Inferior parietal cortex (tissue), 1 donor: Measurements from ENCODE around the gene SLIT3.
A peak's percentile ranks its signal among the peaks of the same experiment; 100 is the strongest.

Source experiments
- DNase-seq: peaks from one replicate; pipeline ENCODE4 v3.0.0-alpha.2; 2016; ENCODE audit errors: extremely low spot score

Gene SLIT3

DNA sequence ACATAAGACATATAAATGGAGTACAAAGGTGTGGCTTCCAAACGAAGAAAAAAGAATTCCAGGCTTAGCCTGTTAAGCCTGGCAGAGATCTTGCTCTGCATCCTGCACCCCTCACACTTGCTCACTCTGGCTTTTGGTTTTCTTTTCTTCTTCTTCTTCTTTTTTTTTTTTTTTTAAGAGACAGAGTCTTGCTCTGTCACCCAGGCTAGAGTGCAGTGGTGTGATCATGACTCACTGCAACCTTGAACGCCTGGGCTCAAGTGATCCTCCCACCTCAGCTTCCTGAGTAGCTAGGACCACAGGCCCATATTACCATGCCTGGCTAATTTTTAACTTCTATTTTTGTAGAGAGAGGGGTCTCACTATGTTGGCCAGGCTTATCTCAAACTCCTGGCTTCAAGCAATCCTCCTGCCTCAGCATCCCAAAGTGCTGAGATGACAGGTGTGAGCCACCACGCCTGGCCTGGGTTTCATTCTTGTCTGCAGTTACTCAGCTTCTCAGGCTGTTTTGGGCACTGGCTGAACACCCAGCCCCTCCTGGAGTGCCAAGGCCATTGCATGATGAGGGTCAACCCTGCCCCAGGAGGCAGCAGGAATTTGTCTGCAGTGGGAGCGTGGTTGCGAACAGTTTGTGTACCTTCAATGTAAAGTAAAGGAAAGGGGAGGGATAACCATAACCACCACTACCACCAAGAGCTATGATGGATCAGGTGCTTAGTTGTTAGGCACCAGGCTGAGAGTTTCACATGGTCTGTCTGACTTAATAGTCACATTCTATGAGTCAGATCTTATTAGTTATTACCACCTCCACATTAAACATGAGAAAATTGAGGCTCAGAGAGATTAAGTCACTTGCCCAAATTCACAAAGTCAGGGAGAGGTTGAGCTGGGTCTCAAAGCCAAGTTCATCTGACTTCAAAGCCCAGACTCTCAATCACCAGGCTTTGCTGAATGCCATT, 502.6 kb downstream of the SLIT3 start:
- DNase-seq: no peak

GRCh38 chr5:168796593-168797580, 504.1 kb downstream of the SLIT3 start:
- no peak for DNase-seq

DNA sequence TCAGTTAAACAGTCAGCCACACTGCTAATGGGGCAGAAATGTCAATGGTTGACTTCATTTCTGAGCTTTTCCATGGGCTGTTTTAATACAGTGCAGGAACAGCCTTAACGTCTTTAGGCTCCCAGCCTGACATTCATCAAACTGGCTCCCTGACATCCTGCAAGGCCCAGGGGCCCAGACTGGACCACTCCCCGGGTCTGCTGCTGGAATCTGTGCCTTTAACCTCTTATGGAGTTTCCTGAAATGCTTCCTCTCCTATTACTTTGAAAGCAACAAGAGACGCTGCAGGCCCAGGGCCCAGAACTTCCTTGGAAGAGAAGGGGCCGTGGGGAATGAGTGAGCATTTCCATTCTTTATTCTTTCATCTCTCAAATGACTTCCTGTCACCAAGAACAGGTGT, 504.9 kb downstream of the SLIT3 start:
- DNase-seq: no peak

GRCh38 chr5:168793841-168794837, 506.8 kb downstream of the SLIT3 start:
- DNase-seq: peak; percentile 30

DNA sequence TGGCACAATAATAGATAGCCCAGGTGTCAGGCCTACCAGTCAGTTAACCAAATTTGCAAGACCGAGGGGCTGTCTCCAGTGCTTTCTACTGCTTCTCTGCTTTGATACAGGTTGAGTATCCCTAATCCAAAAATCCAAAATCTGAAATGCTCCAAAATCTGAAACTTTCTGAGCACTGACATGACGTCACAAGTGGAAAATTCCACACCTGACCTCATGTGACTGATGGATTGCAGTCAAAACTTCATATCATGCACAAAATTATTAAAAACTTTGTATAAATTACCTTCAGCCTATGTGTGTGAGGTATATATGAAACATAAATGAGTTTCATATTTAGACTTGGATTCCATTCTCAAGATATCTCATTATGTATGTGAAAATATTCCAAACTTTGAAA, 508.3 kb downstream of the SLIT3 start:
- no peak for DNase-seq

- DNase-seq: no peak
Observed at GRCh38 chr5:168790671-168791250, 510.2 kb downstream of the SLIT3 start.

- DNase-seq: no peak
Observed at GRCh38 chr5:168790002-168790635, 510.8 kb downstream of the SLIT3 start.

DNA sequence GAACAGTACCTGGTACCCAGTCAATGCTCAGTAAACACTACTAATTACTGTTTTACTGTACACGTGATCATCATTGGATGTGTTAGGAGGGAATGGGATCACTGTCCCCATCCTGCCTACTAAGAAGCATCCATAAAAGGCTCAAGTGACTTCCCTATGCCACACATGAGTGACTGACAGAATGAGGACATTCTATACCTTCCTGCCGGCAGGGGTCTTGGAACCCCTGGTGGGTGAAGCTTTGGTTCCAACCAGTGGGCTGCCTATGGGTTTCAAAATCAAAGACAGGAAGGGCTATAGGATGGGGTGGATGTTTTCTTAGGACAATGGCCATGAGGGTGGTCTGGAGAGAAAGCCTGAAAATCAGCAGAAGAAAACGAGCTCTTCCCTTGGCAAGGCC, 512.2 kb downstream of the SLIT3 start:
- no peak for DNase-seq

GRCh38 chr5:168788107-168788506, 512.8 kb downstream of the SLIT3 start:
- DNase-seq: no peak

GRCh38 chr5:168786147-168786546, 514.8 kb downstream of the SLIT3 start:
- DNase-seq: no peak

DNA sequence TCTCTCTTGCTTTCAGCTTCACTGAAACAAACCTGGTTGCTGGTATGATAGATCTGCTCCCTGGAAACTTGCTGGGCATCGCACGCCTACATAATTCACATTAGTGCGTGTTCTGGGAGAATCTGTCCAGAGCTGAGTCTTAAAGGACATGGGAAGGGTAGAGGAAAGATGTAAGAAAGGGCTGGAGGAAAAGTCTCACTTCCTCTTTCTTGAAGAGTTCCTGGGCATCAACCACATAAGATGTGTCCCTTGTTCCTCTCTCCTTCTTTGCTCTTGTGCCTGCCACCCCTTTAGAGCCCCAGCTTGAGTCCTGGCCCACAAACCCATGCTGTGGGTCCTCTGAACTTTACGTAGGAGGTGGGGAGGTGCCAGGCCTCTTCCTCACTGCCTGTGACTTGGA, 516.5 kb downstream of the SLIT3 start:
- no peak for DNase-seq

- no peak for DNase-seq
Observed at GRCh38 chr5:168781941-168782571, 518.9 kb downstream of the SLIT3 start.

GRCh38 chr5:168780888-168781287, 520.1 kb downstream of the SLIT3 start:
- no peak for DNase-seq

DNA sequence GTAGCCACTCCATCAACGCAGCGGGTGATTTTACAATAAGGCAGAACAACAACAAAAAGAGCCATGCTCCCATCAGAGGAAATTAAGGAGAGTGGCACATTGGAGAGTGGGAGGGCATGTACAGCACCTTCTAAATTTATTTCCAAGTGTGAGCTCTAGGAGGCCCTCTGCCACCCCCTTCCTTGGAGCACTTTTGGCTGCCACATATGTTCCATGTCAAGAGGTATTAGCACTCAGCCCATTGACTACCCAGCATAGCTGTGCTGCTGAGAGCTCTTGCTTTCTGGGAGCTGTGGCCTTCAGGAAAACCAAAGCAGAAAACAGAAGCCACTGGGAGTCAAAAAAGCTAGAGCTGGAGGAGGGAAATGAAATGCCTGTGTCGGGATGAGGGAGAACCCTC, 521.6 kb downstream of the SLIT3 start:
- DNase-seq: no peak

DNA sequence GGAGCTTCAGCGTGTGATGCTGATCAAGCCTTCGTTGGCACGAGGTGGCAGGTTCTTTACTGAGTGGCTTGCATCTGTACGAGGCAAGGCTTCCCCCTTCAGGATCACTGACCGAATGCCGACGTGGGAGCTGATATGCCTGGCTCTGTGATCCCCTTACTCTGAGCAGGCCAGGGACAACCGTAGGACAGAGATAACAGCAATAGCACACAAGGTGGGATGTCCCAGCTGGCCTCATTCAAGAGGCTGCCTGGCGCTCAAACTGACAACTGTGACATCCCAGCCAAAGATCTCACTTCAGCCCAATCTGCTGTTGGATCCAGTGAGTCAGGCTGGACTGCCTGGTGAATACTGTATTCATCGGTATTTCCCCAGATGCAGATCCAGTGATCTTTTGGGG, 522.4 kb downstream of the SLIT3 start:
- no peak for DNase-seq

GRCh38 chr5:168777651-168778050, 523.3 kb downstream of the SLIT3 start:
- DNase-seq: no peak

DNA sequence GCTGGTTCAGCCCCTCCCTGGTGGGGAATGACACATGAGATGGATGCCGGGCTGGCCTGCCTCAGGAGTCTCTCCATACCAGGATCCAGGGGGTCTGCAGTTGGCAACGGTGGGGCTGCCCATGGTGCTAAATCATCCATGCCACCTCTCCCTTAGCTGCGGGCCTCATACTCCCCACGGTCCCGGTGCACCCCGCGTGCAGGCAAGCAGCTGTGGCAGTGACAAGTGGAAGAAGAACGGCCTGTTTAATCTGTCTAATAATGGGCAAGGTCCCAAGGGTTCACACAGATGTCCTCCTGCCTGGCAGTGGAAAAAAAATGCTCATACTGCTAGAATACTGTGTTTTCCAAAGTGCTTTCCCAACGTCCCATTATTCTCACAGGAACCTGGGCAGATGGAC, 524.9 kb downstream of the SLIT3 start:
- no peak for DNase-seq

- no peak for DNase-seq
Observed at GRCh38 chr5:168773226-168773625, 527.7 kb downstream of the SLIT3 start.

- DNase-seq: no peak
Observed at GRCh38 chr5:168772316-168772961, 528.5 kb downstream of the SLIT3 start.
